Limb (tissue), 2 donors: ENCODE results near the gene ARL11.
A peak's percentile ranks its signal among the peaks of the same experiment; 100 is the strongest.

ENCODE experiments used
- DNase-seq, 2 donors: peaks; one replicate each; pipeline ENCODE4 v3.0.0-alpha.2; 2016; ENCODE audit errors: extremely low spot score in 2 of 2

The ARL11 gene

GRCh38 chr13:49646688-49647087, 18.4 kb downstream of the ARL11 start:
- no peak for DNase-seq

DNA sequence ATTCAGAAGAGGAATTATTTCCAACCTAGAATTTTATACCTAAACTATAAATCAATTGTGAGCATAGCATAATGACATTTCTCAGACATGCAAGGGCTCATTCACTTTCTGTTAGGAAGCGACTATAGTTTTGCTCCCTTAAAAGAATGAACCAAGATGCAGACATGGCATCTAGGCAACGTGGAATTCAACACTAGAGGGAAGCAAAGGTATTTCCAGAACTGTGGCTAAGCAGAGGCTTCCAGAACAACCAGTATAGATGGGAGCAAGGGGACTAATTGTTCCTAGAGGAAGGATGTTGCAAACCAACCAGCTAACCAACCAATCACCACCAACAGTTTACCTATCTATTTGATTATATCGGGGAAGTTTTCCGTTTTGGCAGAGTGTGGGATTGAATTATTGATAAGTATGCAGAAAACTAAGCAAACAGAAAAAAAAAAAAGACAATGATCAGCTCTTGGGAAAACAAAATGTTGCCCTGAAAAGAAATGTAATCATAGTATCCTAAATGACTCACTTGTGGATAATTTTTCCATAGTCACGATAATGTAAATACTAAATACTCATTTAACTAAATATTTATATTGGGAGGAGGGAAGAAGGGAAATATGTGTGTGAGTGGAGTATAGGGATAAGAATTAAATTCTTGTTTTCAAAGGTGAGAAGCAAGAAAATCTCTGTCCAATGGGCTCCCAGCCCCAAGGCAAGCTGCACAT, 21.1 kb downstream of the ARL11 start:
- DNase-seq: no peak

DNA sequence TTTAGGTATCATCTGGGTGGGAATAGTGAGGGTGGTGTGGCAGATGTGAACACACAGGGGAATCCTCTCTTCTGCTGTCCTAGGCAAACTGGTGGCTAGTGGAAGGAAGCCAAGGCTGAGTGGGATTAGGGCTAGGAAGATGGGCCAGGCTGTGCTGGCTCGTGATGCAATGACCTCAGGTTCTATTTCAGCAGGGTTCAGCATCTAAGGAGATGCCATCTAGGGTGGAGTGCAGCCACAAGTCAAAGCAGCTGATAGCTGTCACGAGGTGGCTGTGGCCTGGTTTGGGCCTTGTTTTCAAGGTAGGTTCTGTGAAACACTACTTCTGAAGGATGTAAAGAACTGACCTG, 21.6 kb downstream of the ARL11 start:
- no peak for DNase-seq

DNA sequence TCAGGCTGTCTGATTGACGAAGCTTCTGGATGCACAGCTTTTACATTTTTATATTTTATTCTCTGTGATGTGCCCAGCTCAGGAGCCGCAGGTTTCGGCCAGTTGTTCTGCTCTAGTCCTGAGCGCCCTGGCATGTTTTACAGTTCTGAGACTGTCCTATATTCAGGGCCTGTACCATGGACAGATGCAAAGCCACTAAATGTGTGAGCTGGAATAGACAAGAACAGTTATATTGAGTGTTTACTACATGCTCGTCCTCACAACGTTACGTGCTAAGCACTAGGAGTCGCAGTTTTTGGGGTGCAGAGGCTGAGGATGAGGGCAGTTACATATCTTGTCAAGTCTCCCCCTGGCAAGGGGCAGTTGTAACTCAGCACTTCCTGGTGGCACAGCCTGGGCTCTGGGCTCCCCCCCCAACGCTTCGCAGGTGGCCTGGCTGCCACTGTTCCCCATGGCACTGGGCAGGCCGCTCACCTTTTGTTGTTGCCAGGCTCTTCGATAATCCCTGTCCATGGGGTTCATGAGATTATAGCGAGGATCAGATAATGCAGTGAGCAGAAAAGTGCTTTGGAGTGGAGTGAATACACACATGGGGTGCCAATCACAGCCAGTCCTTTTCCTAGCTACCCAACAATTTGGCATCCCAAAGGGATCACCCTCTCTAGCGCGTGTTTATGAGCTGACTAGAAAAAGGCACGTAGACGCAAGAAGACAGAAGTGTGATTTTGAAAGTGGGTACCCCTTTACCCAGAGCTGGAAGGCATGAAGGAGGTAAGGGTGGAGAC, 23.5 kb downstream of the ARL11 start:
- no peak for DNase-seq

DNA sequence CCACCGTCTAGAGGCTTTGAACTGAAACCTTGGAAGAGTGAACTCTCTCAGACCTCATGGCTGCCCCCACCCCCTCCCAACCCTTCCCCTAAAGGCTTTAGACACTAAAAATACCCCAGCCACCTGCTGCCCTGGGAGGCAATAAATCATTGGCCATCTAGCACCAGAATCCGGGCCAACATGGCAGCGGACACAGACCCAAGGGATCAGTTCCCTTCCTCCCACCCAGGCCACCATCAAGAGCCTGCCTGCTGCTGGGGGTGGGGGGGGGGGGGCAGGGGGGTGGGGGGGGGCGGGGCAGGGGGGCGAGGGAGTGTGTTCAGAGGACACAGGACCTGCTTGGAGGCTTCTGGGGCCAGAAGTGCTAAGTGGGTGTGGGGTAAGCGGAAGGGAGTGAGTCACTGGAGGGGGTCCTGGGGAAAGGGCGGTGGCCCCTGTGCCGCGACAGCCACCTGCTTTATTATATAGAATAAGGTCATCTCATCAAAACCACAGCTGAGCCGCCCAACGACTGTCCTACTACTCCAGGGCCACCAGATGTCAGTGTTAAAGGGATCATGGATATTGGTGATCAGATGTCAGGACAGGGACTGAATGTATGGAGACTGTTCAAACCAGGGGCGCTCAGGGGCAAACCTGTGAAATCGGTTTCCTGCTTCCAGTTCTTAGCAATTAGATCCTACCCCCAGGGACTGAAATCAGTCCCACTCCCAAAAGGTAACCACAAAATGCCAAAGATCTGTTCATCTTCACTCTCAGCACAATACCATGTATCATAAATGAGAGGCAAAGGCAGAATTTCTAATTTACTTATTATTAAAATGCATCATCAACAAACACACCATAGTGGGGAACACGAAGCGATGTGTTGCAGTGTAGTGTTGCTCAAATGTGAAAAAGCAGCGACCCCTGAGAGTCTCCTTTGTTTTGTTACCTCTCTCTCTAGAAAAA, 24.3 kb downstream of the ARL11 start:
- DNase-seq: peak; percentile 36 to 47

GRCh38 chr13:49653478-49653877, 25.2 kb downstream of the ARL11 start:
- no peak for DNase-seq

- DNase-seq: no peak
These were observed 25.7 kb downstream of the ARL11 start for GRCh38 chr13:49654011-49654410.

- DNase-seq: no peak
These were observed 27.6 kb downstream of the ARL11 start for GRCh38 chr13:49655906-49656305.

DNA sequence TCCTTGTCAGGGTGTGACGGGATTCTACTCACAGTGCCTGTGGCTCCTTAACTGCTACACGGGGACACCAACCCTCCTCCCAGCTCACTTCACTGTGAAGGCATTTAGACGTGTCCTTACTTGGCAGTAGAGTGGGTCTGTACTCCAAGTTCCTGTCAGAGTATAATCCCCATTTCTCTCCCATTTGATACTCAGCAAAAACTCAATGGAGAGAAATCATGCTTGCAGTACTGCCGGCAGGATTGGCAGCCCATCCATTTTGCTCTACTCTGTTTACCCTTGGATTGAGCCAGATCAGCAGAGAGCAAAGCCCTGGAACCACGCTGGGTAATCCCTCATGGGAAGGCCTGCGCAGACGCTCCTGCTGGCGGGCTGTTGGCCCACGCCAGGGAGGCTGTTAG, 28.9 kb downstream of the ARL11 start:
- no peak for DNase-seq

- DNase-seq: no peak
These were observed 36.3 kb downstream of the ARL11 start for GRCh38 chr13:49664606-49665005.

DNA sequence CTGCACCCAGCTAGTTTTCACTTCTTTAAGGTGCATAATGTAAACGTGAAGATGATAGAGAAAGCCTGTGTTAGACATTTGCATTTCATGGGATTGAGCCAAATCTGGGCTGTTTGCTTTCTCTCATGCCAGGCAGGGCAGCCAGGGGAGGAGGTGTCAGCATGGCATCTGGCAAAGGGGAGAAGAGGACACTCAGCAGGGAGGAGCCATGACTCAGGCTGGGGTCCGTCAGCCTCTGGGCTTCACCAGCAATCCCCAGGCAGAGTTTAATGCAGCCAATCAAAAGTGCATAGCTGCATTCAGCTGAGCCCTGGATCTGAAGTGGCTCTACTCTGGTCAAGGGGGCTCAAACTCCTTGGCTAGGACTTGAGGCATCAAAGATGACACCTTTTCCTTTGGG, 39.5 kb downstream of the ARL11 start:
- no peak for DNase-seq

GRCh38 chr13:49669735-49670309, 41.5 kb downstream of the ARL11 start:
- peak; percentile 60 to 73 for DNase-seq

DNA sequence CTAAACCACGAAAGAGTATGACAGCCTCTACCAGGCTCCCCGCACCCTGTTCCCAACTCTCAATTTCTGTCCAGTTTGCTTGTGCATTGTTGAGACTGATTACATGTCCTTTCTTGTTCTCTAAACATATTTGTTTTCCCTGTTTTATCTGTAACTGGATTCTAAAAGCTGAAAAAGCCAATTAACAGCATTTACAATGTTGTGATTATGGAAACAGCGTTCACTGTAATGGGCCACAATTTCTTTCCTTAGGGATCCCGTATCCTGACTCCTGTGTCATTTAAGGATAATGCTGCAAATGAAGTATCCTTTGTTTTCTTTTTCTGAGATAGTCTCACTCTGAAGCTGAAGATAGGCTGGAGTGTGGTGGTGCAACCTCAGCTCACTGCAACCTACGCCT, 42.5 kb downstream of the ARL11 start:
- DNase-seq: no peak

DNA sequence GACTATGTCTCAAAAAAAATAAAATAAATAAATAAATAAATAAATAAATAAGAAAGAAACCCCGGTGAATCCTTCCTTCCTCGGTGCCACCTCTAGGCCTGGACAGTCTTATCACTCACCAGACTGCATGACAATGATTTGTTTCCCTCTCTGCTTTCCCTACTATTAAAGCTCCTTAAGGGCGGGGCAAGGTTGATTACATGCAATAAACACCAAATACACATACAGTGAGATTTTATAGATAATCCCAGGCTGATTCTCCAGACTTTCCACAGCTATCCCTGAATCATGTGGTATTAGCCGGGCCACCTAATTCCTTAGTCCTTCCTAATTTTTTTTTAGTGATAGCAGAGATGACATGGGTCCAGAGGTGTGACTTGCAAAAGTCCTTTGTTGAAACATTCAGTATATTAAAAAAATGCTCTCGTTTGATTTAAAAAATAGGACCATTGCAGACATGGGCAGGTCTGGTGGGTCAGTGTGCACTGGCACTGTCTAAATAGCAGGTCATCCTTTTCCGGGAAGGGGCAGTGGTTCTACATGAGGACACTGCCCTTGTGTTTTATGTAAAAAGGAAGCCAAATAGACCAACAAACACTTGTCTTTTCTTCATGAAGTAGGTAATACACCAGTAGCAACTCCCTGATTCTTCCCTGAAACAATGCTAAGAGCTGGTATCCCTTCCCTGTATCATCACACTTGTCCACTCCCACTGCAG, 48.4 kb downstream of the ARL11 start:
- no peak for DNase-seq

- no peak for DNase-seq
These were observed 50.0 kb downstream of the ARL11 start for GRCh38 chr13:49678191-49678914.

DNA sequence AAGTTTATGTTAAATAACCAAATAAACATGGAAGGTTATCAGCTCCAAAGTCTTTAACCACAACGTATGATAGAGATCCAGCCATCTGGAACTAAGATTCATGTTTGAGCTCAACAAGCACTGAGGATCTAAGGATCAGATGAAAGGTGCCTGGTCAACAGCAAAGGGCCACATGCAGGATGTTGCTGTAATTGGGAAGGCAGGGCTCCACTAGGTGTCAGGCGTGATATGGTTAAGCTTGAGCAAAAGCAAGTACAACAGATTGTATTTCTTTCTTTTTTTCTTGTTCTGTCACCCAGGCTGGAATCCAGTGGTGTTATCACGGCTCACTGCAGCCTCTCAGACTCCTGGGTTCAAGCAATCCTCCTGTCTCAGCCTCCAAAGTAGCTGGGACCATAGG, 50.9 kb downstream of the ARL11 start:
- DNase-seq: no peak

GRCh38 chr13:49681842-49682435, 53.6 kb downstream of the ARL11 start:
- no peak for DNase-seq
